HG03439 (cell line): Measurements from ENCODE around the gene RPLP2.

ENCODE experiments used
- ATAC-seq: cut with Tn5 transposase; IDR thresholded peaks from one replicate; pipeline ENCODE4 v1.9.1; 2021; ENCODE audit warnings: mild to moderate bottlenecking, moderate library complexity; ENCODE audit not compliant: unreplicated experiment

Gene RPLP2

GRCh38 chr11:846496-847098, 36.8 kb downstream of the RPLP2 start:
- no peak for ATAC-seq

- ATAC-seq: no peak
Measured at GRCh38 chr11:847876-848275, 38.1 kb downstream of the RPLP2 start.

GRCh38 chr11:848380-848931, 38.7 kb downstream of the RPLP2 start:
- ATAC-seq: no peak

DNA sequence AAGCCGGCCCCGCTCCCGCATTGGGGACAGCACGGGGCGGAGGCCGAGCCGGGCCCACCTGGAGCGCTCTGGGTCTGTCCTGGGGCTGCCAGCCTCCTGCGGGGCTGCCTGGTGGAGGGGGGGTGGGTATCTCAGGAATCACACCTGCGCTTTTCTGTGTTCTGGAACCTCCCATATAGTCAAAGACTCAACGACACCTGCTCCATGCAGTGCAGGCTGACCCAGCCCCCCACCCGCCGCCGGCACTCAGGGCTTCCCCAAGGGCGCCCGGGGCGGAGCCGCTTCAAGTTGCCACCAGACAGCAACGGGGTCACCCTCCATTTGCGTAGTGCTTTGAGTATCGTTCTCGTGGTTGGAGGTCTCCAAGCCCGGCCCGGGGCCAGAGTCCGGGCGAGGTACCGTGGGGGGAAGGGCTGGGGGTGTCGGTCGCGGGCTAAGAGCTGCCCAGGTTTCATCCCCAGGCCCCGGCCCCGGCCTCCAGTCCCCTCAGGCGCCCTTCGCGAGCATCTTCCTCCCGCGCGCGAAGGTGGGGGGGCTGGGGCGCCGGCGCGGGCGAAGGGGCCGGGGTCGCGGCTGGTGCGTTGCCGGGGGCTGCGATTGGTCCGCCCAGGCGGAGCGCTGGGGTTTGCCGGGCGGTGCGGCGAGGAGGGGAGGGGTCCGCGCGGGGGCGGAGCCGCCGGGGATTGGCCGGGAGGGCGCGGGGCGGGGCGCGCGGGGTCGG, 39.5 kb downstream of the RPLP2 start:
- no peak for ATAC-seq

DNA sequence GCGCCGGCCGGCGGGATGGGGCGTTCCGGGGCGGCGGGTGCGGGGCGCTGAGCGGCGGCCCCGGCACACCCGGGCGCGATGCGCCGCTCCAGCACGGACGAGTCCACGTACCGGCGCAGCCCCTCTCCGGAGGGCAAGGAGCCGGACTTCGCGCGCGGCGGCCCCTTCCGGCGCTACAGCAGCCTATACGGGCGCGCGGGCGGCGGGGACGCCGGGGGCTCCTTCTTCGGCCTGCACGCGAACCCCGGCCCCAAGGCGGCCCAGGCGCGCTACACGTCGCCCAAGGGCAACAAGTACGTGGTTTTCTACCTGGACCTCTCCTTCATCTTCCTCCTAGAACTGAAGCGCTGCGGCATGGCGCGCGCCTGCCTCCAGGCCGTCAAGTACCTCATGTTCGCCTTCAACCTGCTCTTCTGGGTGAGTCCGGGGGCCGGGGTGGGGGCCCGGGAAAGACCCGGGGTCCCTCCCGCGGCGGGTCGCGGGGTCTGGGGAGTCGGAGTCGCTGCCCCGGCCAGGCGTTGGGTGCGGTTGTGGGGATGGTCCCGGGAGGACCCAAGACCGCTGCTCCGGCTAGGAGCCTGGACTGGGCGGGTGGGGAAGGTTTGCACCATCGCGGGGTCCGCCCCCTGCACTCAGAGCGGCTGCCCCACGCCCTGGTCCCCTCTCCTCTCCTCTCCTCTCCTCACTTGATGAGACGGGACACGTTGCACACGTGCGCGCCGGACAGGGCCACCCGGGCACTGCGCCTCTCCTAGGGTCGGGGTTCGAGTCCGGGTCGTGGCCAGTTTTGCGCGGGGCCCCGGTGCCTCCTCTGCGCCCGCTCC, 40.4 kb downstream of the RPLP2 start:
- no peak for ATAC-seq

- ATAC-seq: no peak
Measured at GRCh38 chr11:850775-851763, 41.3 kb downstream of the RPLP2 start.

DNA sequence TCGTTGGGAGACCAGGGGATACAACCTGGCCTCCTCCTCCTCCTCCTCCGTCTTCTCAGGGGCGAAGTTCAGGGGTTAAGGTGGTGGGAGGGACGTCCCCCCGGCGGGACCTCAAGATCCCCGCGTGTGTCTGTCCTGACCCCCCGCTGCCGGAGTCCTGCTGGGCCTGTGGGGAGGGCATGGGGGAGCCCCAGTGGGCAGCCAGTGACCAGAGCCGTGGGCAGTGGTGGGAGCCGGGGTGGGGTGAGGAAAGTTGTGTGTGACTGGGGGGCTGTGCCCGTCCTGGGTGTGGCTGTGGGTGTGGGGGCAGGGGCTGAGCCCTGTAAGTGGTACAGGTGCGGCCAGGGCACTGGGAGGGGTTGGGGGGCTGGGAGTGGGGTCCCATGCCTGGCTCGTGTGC, 43.0 kb downstream of the RPLP2 start:
- no peak for ATAC-seq

GRCh38 chr11:853682-854448, 44.1 kb downstream of the RPLP2 start:
- no peak for ATAC-seq

GRCh38 chr11:854601-855329, 45.0 kb downstream of the RPLP2 start:
- no peak for ATAC-seq

GRCh38 chr11:855330-855674, 45.5 kb downstream of the RPLP2 start:
- no peak for ATAC-seq

DNA sequence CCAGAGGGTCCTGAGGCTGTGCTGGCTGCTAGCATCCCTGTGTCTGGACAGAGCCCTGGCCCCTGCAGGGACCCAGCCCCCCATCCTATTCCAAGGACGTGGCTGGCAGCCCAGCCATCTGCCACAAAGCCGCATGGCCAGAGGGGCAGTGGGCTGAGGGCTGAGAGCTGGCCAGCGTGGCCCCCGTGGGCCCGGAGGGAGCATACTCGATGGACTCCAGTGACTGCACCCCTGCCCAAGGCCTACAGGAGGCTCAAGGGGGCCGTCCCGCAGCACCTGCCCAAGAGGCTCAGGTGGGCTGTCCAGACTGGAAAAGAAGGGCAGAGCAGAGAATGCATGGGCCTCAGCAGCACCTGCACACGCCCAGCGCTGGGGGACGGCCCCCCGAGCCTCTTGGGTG, 46.0 kb downstream of the RPLP2 start:
- ATAC-seq: no peak

- ATAC-seq: no peak
Measured at GRCh38 chr11:856397-856796, 46.6 kb downstream of the RPLP2 start.

GRCh38 chr11:858053-858761, 48.4 kb downstream of the RPLP2 start:
- ATAC-seq: no peak

DNA sequence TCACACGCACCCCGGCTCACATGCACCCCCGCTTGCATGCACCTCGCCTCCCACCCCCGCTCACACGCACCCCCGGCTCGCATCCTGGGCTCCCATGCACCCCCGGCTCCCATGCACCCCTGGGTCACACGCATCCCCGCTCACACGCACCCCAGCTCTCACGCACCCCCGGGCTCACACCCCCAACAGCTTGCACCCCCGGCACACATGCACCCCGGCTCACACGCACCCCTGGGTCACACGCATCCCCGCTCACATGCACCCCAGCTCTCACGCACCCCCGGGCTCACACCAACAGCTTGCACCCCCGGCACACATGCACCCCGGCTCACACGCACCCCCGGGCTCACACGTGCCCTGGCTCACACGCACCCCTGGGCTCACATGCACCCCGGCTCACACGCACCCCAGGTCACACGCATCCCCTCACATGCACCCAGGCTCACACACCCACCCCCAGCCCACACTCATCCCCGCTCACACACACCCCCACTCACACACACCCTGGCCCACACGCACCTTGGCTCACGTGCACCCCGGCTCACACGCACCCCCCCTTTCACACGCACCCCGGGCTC, 49.1 kb downstream of the RPLP2 start:
- no peak for ATAC-seq

- ATAC-seq: no peak
Measured at GRCh38 chr11:859394-860131, 49.8 kb downstream of the RPLP2 start.

DNA sequence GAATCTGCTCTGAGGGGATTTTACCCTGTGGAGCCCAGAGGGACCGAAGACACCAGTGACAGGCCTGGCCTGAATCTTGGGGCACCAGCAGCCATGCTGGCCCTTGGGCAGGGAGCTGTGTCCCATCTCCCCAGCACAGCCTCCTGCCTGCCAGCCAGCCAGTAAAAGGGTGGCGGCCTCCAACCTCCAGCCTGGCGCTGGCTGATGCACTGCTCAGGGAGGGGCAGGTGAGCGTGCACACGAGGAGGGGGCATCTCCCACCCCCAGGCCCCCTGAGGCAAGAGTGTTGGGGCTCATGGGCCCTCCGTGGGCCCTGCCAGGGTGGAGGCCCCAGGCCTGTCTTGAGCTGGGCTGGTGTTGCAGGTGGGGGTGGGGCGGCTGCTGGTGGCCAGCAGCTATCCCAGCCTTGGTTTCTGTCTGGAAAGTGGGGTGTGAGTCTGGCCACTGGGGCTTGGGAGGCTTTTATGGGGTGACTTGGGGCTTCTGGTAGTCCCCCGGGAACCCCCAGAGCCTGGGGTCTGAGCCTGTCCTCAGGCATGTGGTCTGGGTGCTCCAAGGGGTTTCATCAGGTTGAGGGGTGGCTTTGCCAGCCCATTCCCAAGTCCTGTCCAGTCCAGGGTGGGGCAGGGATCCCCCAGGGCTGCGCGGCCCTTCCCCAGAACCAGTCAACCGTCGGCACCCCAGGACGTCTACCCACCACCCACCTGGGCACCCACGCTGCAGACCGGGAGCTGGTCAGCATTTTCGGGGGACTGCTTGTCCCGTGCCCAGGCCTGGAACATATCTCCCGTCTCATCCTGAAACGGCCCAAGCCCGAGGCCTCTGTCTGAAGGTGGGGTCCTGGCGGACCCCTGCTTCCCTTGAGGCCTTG, 50.7 kb downstream of the RPLP2 start:
- no peak for ATAC-seq

GRCh38 chr11:861105-861479, 51.3 kb downstream of the RPLP2 start:
- ATAC-seq: no peak
